GF-D8 (cell line): ENCODE measurements around the gene PACRGL.
A peak's percentile ranks its signal among the peaks of the same experiment; 100 is the strongest.

ENCODE experiments used
- DNase-seq: peaks from one replicate; lab custom pipeline; 2025; lab: John Stamatoyannopoulos, UW

PACRGL gene

GRCh38 chr4:20700007-20700761, at the start of gene PACRGL:
PACRGL (plus strand) TSS chr4:20700458; CDS start chr4:20704482, 4,024 bp downstream.
- peak; percentile 88 for DNase-seq

GRCh38 chr4:20652226-20652885, 47.9 kb upstream of the PACRGL start:
- DNase-seq = no peak

GRCh38 chr4:20658456-20658855, 41.8 kb upstream of the PACRGL start:
- no peak for DNase-seq

- no peak for DNase-seq
These were observed 37.4 kb upstream of the PACRGL start for GRCh38 chr4:20662851-20663250.

DNA sequence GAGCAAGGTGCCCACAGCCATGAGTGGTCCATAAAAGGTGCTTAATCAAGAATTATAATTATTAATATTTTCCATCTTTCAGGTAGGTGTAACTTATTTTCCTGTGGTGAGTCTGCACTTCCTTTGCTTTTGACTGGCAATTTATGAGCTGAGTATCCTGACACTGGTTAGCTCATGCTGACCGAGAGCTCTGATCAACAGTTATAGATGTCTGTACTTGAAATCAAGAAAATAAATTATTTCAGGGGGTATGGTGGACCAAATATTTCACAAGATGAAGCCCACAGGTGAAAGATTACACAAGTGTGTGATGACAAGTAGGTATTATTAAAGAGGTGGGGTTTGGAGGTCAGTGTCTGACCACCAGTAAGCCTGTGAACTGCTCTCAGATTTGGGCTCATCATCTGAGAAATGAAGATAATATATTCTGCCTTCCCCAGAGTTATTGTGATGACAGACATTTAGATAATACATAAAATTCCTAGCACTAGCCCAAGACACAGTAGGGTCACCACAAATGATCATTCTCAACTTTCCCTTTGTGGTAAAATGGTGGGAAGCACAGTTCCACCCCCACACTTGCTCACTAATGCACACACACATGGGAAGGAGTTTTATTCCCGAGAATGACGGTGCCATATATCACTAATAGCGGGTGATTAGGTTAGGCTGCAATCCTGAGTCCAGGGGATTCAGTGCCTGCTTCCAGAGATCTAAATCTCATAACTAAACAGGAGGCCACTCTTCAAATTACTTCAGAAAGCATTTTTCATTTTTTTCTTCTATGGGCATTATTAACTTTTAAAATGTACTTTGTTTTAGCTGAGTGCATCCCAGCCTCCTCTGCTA, 34.0 kb upstream of the PACRGL start:
- no peak for DNase-seq

- no peak for DNase-seq
These were observed 28.0 kb upstream of the PACRGL start for GRCh38 chr4:20672262-20672661.

- DNase-seq = no peak
These were observed 24.5 kb upstream of the PACRGL start for GRCh38 chr4:20675786-20676185.

GRCh38 chr4:20676501-20677197, 23.6 kb upstream of the PACRGL start:
- no peak for DNase-seq

- no peak for DNase-seq
These were observed 21.9 kb upstream of the PACRGL start for GRCh38 chr4:20678400-20678799.

GRCh38 chr4:20679951-20680350, 20.3 kb upstream of the PACRGL start:
- DNase-seq = no peak

DNA sequence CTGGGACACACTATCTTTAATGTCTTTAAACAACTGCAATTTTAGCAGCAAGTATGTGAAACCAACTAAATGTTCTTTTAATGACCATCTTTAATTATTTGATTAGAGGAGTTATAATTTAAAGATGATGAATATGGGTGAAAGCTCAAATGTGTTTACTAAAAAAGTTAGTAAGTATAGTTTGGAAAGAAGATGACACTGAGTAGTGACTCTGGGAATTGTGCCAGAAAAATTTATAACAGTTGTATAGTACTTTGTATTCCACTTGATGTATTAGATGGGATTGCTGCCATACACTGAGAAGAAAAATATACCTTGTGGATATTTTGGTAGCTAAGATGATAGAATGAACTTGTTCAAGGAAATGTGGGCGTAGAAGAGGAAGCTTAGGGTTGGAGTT, 19.5 kb upstream of the PACRGL start:
- no peak for DNase-seq

DNA sequence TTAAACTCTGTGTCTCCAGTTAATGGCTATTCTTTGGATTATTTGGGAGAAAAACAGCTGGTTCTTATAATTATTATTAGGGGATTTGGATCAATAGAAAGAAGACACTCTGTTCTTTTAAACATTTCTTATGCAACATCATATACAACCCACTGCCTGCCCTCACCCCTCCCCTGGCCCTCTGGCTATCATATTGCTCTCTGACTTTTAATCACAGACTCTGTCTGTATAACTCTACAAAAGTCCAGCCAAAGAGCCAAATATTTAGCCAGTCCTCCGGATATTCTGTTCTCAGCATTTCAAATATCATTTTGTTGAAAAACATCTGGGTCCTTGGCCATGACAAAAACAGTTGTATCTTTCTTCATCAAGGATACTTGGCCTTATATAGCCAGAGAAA, 19.0 kb upstream of the PACRGL start:
- no peak for DNase-seq

- DNase-seq = no peak
These were observed 17.4 kb upstream of the PACRGL start for GRCh38 chr4:20682853-20683252.

- no peak for DNase-seq
These were observed 16.5 kb upstream of the PACRGL start for GRCh38 chr4:20683766-20684165.

DNA sequence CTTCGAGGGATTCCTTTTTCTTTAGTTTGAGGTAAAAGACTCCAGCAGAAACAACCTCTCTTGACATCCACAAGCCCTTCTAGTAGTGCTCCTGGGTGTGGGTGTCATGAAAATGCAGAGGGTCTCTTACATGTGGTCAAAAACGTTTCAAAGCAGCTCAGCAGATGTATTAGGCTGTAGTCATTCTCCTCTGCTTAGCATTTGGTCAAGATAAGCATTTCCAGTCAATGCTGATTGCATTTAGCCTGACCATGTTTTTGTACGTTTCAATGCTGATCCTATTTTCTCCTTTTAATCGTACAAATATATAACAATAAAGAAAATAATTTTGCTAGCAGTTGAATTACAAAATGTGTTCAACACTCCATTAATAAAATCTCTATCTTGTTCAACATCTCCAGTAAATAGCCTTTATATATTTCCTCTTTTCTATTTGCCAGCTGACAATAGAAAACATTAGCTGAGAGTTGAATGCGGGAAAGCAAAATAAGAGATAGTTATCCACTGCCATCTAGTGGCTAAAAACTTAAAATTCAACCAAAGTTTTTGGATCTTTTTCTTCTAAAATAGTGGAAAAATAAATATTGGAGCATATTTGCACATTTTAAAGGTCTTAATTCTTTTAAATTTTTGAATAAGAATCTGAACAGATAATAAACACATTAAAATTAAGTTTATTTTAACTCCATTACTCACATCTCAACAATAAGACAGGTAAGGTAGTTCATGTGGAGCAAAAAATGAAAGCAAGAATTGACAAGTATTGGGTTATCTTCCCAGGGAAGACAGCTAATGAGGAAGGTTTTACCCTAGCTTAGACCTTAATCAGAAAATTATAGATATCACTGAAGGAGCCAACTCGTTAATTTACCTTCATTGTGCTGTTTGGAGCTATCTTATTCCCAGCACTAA, 15.2 kb upstream of the PACRGL start:
- DNase-seq = no peak

- no peak for DNase-seq
These were observed 12.4 kb upstream of the PACRGL start for GRCh38 chr4:20687864-20688263.

- no peak for DNase-seq
These were observed 3.4 kb upstream of the PACRGL start for GRCh38 chr4:20696815-20697214.

- DNase-seq = peak; percentile 25
These were observed 1.9 kb upstream of the PACRGL start for GRCh38 chr4:20698382-20698781.

DNA sequence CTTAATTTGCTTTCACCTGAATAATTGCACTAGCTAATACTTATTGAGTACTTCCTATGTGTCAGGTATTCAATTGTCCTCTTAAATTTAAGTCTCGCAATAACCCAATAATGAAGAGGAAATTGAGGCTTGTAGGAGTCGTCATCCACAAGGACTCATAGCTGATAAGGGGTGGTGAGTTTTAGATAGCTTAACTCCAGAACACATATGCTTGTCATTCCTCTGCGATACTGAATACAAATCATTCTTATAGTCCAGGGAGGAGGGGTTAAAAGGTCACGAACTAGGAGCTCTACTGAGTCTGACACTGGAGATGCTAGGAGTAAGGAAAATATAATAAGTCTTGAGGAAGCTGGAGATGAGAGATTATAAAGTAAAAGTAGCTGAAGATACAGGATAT, 1.4 kb upstream of the PACRGL start:
- DNase-seq = no peak

GRCh38 chr4:20711335-20711734, 11.1 kb downstream of the PACRGL start:
- DNase-seq = no peak

DNA sequence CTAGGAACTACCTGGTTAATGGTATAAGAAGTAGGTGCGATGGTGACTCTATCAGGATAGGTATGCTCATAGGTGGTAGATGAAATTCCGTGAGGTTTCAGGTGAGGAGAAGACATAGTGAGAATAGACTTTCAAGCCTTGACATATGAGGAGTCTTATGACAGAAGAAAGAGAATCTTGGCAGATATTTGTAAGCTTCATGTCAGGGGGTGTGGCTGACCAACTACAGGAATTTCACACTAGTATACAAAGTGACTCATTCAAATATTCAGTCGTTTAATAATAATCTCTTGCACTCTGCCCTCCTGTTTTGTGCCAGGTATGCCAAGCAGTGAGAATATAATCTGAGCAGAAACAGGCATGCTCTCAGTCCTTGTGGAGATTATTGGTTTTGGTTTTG, 22.8 kb downstream of the PACRGL start:
- DNase-seq = no peak
